GM19438 (cell line): ENCODE data around the gene EVA1A.

Experiments used
- ATAC-seq: cut with Tn5 transposase; IDR thresholded peaks from one replicate; pipeline ENCODE4 v1.9.1; 2021; ENCODE audit warnings: low read depth; ENCODE audit not compliant: unreplicated experiment

EVA1A gene

DNA sequence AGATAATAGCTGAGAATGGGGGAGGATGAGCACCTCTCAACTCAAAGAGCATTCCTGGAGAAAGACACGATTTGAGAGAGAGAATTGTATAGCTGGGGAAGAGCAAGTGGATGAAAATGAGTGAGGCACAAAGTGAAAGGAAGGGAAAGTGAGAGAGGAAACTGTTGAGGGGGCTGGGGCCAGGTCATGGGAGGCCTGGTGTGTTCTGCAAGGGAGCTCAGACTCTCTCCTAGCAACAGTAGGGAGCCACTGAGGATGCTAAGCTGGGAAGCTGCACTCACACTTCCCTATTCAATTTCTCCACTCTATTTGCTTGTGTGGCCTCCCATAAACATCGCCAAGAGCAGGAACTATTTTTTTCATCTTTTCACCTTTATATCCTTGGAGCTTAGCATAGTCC, 14.8 kb downstream of the EVA1A start:
- ATAC-seq: no peak

DNA sequence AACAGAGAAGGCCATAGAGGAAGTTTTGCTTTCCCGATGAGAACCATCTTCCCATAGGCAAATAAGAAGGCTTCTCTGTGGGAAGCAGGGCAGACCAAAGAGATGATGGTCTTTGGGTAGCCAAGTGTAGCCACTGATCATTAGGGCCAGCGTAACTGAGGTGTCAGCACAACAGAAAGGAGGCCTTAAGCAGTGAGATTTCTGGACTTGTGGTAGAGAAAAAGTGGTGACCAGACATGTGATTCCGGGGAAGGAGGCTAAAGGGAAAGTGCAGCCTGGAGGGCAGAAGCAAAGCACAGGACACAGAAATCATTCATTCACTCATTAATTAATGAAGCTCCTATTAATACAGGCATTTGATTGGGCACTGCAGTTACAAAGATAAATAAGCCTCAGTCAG, 15.4 kb downstream of the EVA1A start:
- no peak for ATAC-seq

DNA sequence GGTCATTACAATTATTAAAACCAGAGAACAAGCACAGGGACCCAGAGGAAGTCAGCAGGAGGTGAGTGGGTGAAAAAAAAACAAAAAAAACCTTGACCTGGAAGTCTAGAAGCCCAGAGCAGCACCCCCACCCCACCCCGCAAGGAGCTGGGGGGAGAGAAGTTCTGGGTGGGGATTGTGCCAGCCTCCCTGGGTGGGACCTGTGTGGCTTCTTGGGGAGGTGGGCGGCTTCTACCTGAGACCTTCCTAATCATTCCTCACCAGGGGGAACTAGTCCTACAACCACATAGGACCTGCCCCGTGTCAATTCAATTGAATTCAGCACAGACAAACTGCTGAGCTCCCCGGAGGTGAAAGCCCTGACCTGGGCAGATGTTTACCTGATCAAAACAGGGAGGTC, 17.3 kb downstream of the EVA1A start:
- no peak for ATAC-seq

DNA sequence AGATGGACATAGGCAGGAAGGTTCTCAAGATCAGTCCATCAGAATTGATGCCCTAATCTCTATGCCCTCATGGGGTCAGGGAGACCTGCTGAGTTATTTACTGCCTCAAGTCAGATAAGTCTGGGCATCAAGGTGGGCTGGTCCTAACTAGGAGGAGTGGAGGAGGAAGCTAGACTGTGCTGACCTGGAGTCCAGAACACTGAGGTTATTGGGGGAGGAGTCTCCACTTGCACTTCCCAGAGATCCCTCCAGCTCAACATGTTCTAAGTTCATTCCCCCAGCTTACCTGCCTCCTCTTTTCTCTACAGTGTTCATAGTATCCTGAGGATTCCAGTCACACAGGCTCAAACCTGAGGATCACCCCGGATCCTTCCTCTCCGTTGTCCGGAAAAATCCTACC, 19.3 kb downstream of the EVA1A start:
- ATAC-seq: no peak

DNA sequence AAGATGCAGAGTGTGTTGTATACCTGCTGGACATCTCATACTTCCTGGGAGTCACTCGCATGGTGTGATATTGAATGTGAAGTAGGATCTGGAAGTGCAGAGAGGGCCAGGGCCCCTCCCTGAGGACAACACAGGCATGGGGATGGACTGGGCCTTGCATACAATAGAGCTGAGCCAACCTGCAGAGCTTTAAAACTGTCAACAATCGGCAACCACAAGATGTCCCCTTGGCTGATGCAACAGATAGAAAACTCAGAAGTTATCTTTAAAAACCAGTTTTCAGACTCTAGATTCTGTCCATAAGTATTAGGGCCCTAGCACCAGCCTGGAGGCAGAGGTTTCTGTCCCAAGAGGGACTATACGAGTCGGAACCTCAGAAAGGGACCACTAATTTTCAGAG, 19.7 kb downstream of the EVA1A start:
- no peak for ATAC-seq

DNA sequence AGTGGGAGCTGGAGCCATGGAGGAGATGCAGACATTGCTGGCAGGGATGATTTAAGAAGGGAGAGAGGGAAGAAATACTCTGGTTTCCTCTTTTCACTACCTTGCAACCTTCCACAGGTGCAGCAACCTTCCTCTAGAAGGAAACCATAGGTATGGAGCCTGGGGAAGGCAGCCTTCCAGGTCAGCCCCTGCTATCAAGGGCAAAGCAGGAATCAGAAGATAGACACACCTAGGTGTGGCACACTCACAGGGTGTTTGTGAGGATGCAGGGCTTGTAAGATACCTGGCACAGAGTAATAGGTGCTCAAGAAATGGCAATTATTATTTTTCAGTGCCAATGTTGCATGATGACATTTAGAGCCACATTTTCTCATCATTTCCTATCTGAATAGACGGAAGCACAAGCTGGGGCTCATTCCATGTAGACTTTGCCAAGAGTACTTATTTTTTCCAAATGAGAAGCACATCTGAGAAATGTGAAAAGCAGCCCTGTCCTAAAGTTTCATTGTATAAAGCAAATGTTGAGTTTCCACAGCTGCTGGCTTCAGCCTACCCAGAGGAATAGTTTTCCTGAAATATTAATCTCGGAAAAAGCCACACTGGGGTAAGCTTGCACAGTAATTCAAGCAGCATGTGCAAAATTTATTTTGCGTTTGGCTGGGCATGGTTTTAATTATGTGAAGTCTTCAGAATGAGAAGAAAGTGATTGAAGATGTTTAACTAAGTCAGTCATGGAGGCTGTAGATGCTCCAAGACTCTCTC, 20.6 kb downstream of the EVA1A start:
- no peak for ATAC-seq

DNA sequence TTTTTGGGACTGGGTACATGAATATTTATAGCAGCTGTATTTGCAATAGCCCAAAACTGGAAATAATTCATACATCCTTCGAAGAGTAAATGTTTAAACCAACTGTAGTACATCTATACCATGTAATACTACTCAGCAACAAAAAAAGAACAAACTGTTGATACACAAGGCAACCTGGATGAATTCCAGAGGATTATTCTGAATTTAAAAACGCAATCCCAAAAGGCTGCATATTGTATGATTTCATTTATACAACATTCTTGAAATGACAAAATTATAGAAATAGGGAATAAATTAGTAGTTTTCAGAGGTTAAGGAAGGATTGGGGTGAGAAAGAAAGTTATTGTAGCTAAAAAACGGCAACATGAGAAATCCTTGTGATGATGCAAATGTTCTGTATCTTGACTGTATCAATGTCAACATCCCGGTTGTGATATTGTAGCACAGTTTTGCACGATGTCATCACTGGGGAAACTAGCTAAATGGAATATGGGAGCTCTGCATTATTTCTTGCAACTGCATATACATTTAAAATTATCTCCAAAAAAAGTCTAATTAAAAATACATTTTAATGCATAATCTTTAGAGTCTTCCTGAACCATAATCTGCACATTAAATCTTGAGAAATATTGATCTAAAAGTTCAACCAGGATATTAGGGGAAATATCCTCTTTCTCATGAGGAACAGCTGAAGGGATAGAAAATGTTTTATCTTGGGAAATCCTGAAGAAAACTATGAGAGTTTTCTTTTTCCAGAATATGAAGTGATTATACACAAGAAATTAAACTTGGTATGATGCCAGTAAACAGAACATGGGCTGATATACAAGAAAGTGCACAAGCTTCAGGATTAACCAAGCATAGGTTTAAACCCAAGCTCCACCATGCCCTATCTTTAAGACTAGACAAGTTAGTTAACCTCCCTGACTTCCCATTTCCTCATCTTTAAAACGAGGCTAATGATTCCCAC, 21.9 kb downstream of the EVA1A start:
- ATAC-seq: no peak

DNA sequence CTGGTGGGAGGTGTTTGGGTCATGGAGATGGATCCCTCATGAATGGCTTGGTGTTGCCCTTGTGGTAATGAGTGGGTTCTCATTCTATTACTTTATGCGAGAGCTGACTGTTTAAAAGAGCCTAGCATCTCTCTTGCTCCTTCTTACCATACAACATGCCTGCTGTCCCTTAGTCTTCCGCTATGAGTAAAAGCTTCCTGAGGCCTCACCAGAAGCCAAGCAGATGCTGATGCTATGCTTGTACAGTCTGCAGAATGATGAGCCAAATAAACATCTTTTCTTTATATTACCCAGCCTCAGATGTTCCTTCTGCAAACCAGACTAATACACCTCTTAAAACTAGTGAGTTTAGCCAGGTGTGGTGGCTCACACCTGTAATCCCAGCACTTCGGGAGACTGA, 23.1 kb downstream of the EVA1A start:
- ATAC-seq: no peak

DNA sequence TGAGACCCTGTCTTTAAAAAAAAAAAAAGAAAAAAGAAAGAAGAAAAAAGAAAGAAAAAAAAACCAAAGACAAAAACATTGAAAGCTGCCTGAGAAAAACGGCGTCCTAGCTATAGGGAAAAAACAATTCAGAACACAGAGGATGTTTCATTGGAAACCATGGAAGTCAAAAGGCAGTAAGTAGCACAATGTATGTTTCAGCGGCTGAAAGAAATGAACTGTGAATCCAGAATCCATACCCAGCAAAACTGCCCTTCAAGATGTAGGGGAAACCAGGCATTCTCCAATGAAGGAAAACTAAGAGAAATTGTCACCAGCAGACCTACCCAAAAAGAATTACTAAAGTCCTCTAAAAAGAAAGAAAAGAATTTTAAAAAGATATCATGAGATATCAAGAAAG, 27.6 kb downstream of the EVA1A start:
- no peak for ATAC-seq

DNA sequence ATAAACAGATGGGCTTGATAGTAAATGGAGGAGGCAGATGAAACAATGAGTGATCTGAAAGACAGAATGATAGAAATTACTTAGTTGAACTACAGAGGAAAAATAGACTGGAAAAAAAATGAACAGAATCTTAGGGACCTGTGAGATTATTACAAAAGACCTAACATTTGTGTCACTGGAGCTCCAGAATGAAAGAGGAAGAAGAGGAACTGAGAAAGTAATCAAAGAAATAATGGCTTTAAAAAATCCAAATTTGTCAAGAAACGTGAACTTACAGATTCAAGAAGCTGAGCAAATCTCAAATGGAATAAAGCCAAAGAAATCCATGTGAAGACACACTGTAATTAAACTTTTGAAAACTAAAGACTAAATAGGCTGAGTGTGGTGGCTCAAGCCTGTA, 28.3 kb downstream of the EVA1A start:
- no peak for ATAC-seq

DNA sequence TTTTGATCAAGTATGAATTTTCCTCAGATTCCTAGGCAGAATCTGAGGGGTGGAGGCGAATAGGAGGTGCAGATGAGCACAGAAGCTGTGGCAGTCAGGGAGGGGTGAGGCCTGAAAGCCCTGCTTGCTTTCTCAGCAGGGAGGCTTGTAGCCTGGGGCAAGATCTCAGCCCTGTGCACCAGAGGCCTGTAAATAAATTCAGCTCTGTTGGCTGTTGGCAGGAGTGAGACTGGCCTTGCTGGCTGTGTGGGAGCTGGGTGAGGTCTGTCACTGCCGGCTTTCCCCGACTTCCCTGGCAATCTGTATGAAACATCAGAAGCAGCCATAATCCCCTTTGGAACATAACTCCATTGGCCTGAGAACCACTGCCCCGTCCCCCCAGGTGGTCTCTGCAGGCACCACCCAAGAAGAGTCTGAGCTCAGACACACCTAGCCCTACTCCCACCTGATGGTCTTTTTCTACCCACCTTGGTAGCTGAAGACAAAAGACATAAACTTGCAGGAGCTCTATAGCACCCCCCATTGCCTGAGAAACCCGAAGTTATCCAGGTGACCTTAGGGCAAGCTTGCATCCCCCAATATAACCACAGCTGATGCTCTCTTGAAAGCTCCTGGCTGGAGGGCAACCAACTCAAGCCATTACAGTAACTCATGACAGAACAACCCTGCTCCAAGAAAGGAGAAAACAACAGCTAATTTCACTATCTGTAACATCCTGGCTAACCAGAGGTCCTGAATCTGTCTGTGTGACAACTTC, 32.3 kb downstream of the EVA1A start:
- no peak for ATAC-seq

DNA sequence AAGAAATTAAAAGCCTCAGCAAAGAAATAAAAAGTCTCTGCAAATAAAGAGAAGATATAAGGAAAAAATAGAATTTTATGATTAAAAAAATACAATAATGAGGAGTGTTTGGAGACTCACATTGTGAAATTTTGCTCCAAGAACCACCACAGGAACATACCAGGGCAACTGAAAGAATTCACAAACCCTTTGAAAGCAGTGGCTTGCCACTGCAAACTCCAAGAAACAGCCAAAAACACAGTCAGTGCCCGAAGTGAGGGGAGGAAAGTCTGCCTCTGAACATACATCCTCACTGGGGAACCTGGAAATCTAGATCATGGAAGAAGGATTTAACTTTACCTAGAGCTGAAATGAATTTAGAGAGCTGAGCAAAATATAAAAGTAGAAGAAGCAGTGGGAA, 33.1 kb downstream of the EVA1A start:
- ATAC-seq: no peak

DNA sequence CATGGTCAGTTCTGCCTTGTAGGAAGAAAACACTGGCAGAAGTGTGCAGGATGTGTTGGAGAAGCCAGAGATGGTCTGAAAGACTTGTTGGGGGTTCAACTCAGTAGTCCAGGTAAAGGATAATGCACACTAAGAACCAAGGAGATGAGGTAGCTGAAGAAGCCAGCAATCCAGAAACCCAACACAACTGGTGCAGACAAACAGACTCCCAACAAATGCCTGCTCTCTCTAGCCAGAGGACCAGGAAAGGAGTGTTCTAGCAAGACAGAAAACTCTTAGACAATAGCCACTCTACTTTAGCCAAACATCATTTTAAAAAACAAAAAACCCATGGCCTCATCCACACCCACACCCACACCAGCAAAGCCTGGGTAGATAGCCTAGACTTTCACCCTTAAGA, 33.9 kb downstream of the EVA1A start:
- no peak for ATAC-seq

DNA sequence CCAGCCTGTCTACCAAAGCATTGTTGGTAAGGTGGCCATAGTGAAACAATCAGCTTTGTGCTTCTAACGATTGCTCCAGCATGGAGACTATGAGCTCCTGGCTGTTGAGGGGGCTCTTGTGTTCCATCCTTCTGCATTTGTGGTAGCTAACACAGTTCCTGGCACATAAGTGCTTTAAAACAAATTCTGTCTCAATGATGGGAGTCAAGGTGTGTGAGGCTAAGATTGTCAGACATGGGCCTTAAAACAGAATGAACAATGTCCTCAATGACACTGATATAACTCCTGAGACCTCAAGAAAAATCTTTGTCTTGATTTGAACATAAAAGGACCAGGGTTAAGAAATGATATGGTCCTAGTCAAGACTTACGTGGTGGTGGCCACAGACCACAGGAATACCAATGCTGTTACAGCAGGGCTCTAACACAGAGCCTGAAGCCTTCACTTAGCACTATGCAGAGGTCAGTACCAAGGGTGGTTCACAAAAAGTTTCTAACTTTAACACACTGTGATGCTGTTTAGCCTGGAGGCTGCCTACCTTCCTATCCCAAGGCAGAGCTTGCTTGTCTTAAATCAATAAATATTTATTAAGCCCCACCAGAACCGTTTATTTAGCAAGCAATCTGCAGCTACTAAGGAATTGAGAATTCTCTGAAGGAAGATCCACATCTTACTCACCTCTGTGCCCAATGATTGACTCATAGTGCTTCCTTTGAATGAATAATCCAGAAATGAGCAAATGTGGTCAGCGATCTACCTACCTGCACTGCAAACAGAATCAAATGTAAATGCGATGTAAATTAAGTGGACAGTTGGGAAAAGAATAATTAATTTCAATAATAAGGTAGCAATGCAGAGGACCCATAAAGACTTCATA, 35.1 kb downstream of the EVA1A start:
- no peak for ATAC-seq

DNA sequence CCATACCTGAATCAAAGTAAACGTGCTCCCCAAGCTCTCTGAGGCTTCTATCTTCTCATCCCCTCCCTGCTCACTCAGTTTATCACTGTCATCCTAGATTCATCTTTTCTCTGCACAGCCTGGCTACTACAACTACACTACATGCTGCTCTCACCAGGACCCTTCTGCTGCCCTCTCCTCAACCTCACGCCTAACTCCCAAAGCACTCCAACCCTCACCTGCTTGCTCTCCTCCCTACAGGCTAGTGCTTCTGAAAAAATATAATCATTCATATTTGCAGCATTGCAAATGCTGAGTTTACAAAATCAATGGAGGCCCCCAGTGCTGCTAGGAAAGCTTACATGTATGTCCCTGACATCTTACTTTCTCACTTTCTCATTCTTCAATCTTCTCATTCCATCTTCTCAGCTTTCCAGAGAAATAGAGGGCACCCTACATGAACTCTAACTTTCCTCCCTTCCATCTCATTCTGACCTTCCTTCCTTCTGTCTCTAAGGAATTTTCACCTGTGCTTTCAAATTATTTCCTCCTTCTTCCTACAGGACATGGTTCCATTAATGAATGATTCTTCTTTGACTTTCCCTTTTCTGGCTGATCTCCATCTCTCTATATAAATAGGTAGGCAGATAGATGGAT, 36.3 kb downstream of the EVA1A start:
- no peak for ATAC-seq

DNA sequence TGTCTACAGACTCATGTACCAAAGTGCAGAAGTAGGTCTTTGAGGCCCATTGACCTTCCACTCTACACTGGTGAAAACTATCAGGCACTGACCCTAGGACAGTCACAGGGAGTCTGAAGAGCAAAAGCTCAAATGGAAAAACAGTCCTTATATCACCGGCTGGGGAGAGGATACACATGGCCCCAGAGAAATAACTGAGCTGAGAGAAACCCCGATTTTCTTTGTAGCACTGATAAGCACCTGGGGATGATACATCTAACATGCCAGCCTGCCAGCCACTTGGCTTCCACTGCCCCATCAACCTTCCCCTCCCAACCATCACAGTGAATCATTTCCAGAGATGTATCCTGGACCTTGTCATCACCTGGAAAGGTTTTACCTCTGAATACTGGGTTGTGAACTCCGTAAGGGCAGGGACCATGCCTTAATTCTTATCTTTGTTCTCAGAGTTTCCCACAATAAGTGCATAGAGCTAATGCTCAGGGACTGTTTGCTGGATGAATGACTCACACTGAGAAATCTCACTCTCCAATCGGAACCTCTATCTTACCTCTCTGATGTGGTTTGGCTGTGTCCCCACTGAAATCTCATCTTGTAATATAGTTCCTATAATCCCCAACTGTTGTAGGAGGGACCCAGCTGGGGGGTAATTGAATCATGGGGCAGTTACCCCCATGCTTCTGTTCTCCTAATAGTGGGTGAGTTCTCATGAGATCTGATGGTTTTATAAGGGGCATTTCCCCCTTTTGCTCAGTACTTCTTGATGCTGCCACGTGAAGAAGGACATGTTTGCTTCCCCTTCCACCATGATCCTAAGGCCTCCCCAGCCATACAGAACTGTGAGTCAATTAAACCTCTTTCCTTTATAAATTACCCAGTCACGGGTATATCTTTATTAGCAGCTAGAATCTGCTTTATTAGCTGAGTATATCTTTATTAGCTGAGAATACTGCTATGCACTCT, 37.1 kb downstream of the EVA1A start:
- ATAC-seq: no peak

DNA sequence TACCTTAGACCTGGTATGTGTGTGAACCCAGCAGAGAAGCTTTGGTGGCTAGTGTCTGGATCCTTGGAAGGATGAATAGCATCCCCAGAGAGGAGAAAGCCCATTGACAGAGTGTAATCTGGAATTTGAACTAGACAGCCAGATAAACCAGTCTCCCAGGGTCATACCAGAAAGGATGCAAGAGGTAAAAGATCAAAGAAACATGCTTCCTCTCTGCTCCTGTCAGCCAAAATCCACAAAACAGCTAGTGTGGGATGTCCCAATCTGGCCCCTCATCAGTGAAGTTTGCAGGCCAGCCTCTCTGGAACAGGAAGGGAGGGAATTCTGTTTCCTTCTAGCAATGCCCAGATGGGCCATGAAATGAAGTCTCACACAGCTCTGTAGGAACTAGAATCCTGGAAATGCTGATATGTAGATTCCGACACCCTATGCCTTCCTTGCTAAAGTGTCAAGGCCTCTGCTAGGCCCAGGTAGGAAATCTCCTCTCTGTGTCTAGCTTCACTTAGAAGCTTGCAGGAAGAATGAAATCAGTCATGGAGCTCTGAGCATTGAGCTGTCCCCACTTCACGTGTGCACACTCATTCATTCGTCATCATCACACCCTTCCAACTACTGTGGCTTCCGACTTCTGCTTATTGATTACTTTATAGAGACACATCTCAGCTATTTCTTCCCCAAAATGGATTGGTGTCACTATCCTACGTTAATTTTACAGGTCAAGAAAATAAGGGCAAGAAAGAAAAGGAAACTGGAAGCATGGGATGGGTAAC, 38.0 kb downstream of the EVA1A start:
- ATAC-seq: no peak
